HepG2 (cell line): ENCODE results near the gene ITPK1. TPM values are rescaled to one million over a fixed set of nuclear protein-coding genes. Genes with fewer than 3 reads are reported as not detected.

Experiments
- ATAD3A ChIP-seq: sonication (generic); formaldehyde crosslinking; IDR thresholded peaks from 2 replicates; pipeline ENCODE4 v1.4.0; 2020; ENCODE audit warnings: missing genetic modification reagents
- CEBPG ChIP-seq: IDR thresholded peaks from 2 replicates; pipeline ENCODE4 v1.6.1; 2016
- DMAP1 ChIP-seq: IDR thresholded peaks from 2 replicates; pipeline ENCODE4 v1.6.1; 2016
- FOSL2 ChIP-seq: sonication (generic); formaldehyde crosslinking; IDR thresholded peaks from 2 replicates; pipeline ENCODE4 v1.4.0; 2020; ENCODE audit warnings: missing genetic modification reagents
- FOXK1 ChIP-seq: sonication (generic); formaldehyde crosslinking; IDR thresholded peaks from 2 replicates; pipeline ENCODE4 v1.4.0; 2020; ENCODE audit warnings: low read depth, missing genetic modification reagents, borderline replicate concordance
- GABPA ChIP-seq, 2 experiments: IDR thresholded peaks; 2 replicates each; pipeline ENCODE4 v1.6.1; 2011 to 2016; ENCODE audit warnings: low read depth in 2 of 2, low read length in 1 of 2, missing biosample characterization in 1 of 2, missing genetic modification characterization in 1 of 2
- HDAC2 ChIP-seq: sonication (generic); formaldehyde crosslinking; IDR thresholded peaks from 2 replicates; pipeline ENCODE4 v1.4.0; 2020; ENCODE audit warnings: missing genetic modification reagents
- MAFK ChIP-seq, 2 experiments: IDR thresholded peaks in 1 of 2; conservative IDR thresholded peaks in 1 of 2; 2 replicates each; pipeline ENCODE4 v1.6.1; 2011; ENCODE audit warnings: improper control_type of control experiment in 2 of 2, low read length in 2 of 2
- MIXL1 ChIP-seq: IDR thresholded peaks from 2 replicates; pipeline ENCODE4 v1.6.1; 2016
- NCOA5 ChIP-seq: sonication (generic); formaldehyde crosslinking; IDR thresholded peaks from 2 replicates; pipeline ENCODE4 v1.4.0; 2020; ENCODE audit warnings: missing genetic modification reagents
- PHF20 ChIP-seq: sonication (generic); formaldehyde crosslinking; IDR thresholded peaks from 2 replicates; pipeline ENCODE4 v1.5.0; 2020; ENCODE audit warnings: mild to moderate bottlenecking, missing genetic modification reagents
- PHF21A ChIP-seq: sonication (generic); formaldehyde crosslinking; IDR thresholded peaks from 2 replicates; pipeline ENCODE4 v1.5.0; 2020; ENCODE audit warnings: mild to moderate bottlenecking, missing genetic modification reagents
- POLR2AphosphoS5 ChIP-seq: IDR thresholded peaks from 2 replicates; pipeline ENCODE4 v1.6.1; 2012; ENCODE audit warnings: low read depth, low read length
- PPARG ChIP-seq: conservative IDR thresholded peaks from 2 replicates; pipeline ENCODE4 v1.6.1; 2016; ENCODE audit warnings: missing biosample characterization, missing genetic modification reagents
- RARA ChIP-seq: IDR thresholded peaks from 2 replicates; pipeline ENCODE4 v1.6.1; 2016; ENCODE audit warnings: missing genetic modification reagents, missing compliant biosample characterization
- SAP130 ChIP-seq: IDR thresholded peaks from 2 replicates; pipeline ENCODE4 v1.6.1; 2016; ENCODE audit warnings: low read depth
- SOX13 ChIP-seq, 3 experiments: fragments of 450-650 bp in 1 of 3; sonication (generic) in 1 of 3; formaldehyde crosslinking in 1 of 3; IDR thresholded peaks in 2 of 3; conservative IDR thresholded peaks in 1 of 3; 2 replicates each; pipeline versions ENCODE4 v1.5.0 to v1.6.1; 2016 to 2020; ENCODE audit warnings: antibody characterized with exemption in 1 of 3, mild to moderate bottlenecking in 1 of 3, missing compliant biosample characterization in 1 of 3, missing genetic modification reagents in 1 of 3, moderate library complexity in 1 of 3
- TCF12 ChIP-seq, 2 experiments: fragments of 450-650 bp in 1 of 2; sonication (generic) in 1 of 2; formaldehyde crosslinking in 1 of 2; IDR thresholded peaks; 2 replicates each; pipeline versions ENCODE4 v1.6.1 to v1.8.0; 2017 to 2022; ENCODE audit warnings: antibody characterized with exemption in 1 of 2, mild to moderate bottlenecking in 1 of 2, missing genetic modification reagents in 1 of 2, moderate library complexity in 1 of 2
- TEF ChIP-seq: sonication (generic); formaldehyde crosslinking; IDR thresholded peaks from 2 replicates; pipeline ENCODE4 v1.5.0; 2020; ENCODE audit warnings: missing genetic modification reagents
- THRA ChIP-seq: sonication (generic); formaldehyde crosslinking; IDR thresholded peaks from 2 replicates; pipeline ENCODE4 v1.4.0; 2020; ENCODE audit warnings: missing genetic modification reagents, borderline replicate concordance
- ZNF292 ChIP-seq: sonication (generic); formaldehyde crosslinking; IDR thresholded peaks from 2 replicates; pipeline ENCODE4 v1.8.1; 2022; ENCODE audit warnings: mild to moderate bottlenecking, low read depth, missing genetic modification reagents, borderline replicate concordance
- ZNF510 ChIP-seq: sonication (generic); formaldehyde crosslinking; IDR thresholded peaks from 2 replicates; pipeline ENCODE4 v1.4.0; 2020; ENCODE audit warnings: low read depth, mild to moderate bottlenecking, missing genetic modification reagents
- ZSCAN12 ChIP-seq: sonication (generic); formaldehyde crosslinking; IDR thresholded peaks from 2 replicates; pipeline ENCODE4 v1.9.0; 2021; ENCODE audit warnings: mild to moderate bottlenecking, missing genetic modification reagents
- ZUFSP ChIP-seq: sonication (generic); formaldehyde crosslinking; IDR thresholded peaks from 2 replicates; pipeline ENCODE4 v1.9.0; 2021; ENCODE audit warnings: missing genetic modification reagents, mild to moderate bottlenecking, borderline replicate concordance
- polyA plus RNA-seq, 8 experiments: library from polyadenylated mRNA; depleted of rRNA in 3 of 8; stranded (reverse) in 7 of 8; unstranded in 1 of 8; fragments of >200 nt; fragmentation: Illumina TruSeq in 4 of 8; extraction: Trizol in 4 of 8; gene quantifications; 2 replicates each; pipeline versions ENCODE4 v1.2.1 to v1.2.3, GENCODE V29; 2011 to 2016; ENCODE audit warnings: low read depth in 4 of 8, missing spikeins in 1 of 8, mixed read lengths in 1 of 8; ENCODE audit not compliant: insufficient read depth in 1 of 8
- total RNA-seq, 5 experiments: library from RNA; depleted of rRNA; stranded (reverse); fragments of >200 nt; fragmentation: Illumina TruSeq; extraction: Trizol; gene quantifications; 2 replicates each; pipeline ENCODE4 v1.2.3, GENCODE V29; 2016; ENCODE audit warnings: low read depth in 1 of 5
- TF ChIP-seq, protein P1 (sequence below), 2 experiments: sonication (generic) in 1 of 2; formaldehyde crosslinking in 1 of 2; IDR thresholded peaks; 2 replicates each; pipeline versions ENCODE4 v1.5.1 to v1.6.1; 2011 to 2020; ENCODE audit warnings: borderline replicate concordance in 1 of 2, low read depth in 1 of 2, low read length in 1 of 2, mild to moderate bottlenecking in 1 of 2, missing genetic modification reagents in 1 of 2, moderate library complexity in 1 of 2

The ITPK1 gene
- total and polyA plus RNA-seq, 2 of the 13 experiments (the other 11 are each of a cell fraction or from before 2014, with no cell fraction given): 20.5 to 47.5 TPM

- 0 out of 2 replicates have a peak, but pooled peaks have one; percentile 14 for TF ChIP-seq PHF21A (CRISPR knock-in tag)
- peak; percentile 46; the same call in 1 of the 2 replicates for TF ChIP-seq FOXK1 (CRISPR knock-in tag)
- no peak for TF ChIP-seq ZUFSP (CRISPR knock-in tag)
- TF ChIP-seq ZSCAN12 (CRISPR knock-in tag): no peak
- peak; percentile 23; the same call in 1 of the 2 replicates for TF ChIP-seq THRA
- TF ChIP-seq PPARG (CRISPR knock-in tag): 0 out of 2 replicates have a peak, but pooled peaks have one; percentile 28
- TF ChIP-seq SOX13 (IDR thresholded peaks at IDR 0.05): no peak
- TF ChIP-seq SOX13 (CRISPR knock-in tag; conservative IDR thresholded peaks at IDR 0.05 in 1 of 2, IDR thresholded peaks at IDR 0.05 in 1 of 2): peak in 1 of 2 experiments; percentile 46; a peak in 2 of 4 replicates
- TF ChIP-seq SAP130 (CRISPR knock-in tag): peak; percentile 74
- peak; percentile 13; the same call in 1 of the 2 replicates for TF ChIP-seq HDAC2 (CRISPR knock-in tag)
- no peak for TF ChIP-seq PHF20
- no peak for TF ChIP-seq POLR2AphosphoS5
- TF ChIP-seq ZNF510 (CRISPR knock-in tag): no peak
- TF ChIP-seq RARA (CRISPR knock-in tag): peak; percentile 48; the same call in 1 of the 2 replicates
- no peak for TF ChIP-seq DMAP1
- TF ChIP-seq GABPA (IDR thresholded peaks at IDR 0.05; ENCODE audit: low read depth, low read length): no peak
- no peak for TF ChIP-seq GABPA (CRISPR knock-in tag; IDR thresholded peaks at IDR 0.05; ENCODE audit: low read depth)
- TF ChIP-seq, protein P1, sequence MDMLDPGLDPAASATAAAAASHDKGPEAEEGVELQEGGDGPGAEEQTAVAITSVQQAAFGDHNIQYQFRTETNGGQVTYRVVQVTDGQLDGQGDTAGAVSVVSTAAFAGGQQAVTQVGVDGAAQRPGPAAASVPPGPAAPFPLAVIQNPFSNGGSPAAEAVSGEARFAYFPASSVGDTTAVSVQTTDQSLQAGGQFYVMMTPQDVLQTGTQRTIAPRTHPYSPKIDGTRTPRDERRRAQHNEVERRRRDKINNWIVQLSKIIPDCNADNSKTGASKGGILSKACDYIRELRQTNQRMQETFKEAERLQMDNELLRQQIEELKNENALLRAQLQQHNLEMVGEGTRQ (IDR thresholded peaks at IDR 0.05; ENCODE audit: low read depth, low read length): no peak
- TF ChIP-seq, protein P1 (CRISPR knock-in tag; IDR thresholded peaks at IDR 0.05; ENCODE audit: borderline replicate concordance): no peak
- peak; percentile 86 for TF ChIP-seq CEBPG (CRISPR knock-in tag)
- TF ChIP-seq ZNF292 (CRISPR knock-in tag): peak; percentile 24; the same call in 1 of the 2 replicates
- no peak; the same call in 1 of the 2 replicates for TF ChIP-seq TEF (CRISPR knock-in tag)
- no peak for TF ChIP-seq NCOA5
- TF ChIP-seq TCF12 (IDR thresholded peaks at IDR 0.05): no peak
- no peak for TF ChIP-seq TCF12 (CRISPR knock-in tag; IDR thresholded peaks at IDR 0.05)
- peak; percentile 52; the same call in 1 of the 2 replicates for TF ChIP-seq MIXL1 (CRISPR knock-in tag)
- TF ChIP-seq FOSL2: 0 out of 2 replicates have a peak, but pooled peaks have one; percentile 16
- TF ChIP-seq MAFK (conservative IDR thresholded peaks at IDR 0.05 in 1 of 2, IDR thresholded peaks at IDR 0.05 in 1 of 2; ENCODE audit: low read length in 2 of 2): no peak
- no peak for TF ChIP-seq ATAD3A
Observed at GRCh38 chr14:92993302-92993701, 122.4 kb downstream of the ITPK1 start (continued).
